HG03521 (cell line): Measurements from ENCODE around the gene SERPINH1.

ENCODE experiments used
- ATAC-seq: cut with Tn5 transposase; IDR thresholded peaks from one replicate; pipeline ENCODE4 v1.9.1; 2021; ENCODE audit warnings: mild to moderate bottlenecking, moderate library complexity; ENCODE audit not compliant: unreplicated experiment

Gene SERPINH1

GRCh38 chr11:75594211-75594610 is 32.2 kb downstream of the SERPINH1 start:
- ATAC-seq, result no peak

DNA sequence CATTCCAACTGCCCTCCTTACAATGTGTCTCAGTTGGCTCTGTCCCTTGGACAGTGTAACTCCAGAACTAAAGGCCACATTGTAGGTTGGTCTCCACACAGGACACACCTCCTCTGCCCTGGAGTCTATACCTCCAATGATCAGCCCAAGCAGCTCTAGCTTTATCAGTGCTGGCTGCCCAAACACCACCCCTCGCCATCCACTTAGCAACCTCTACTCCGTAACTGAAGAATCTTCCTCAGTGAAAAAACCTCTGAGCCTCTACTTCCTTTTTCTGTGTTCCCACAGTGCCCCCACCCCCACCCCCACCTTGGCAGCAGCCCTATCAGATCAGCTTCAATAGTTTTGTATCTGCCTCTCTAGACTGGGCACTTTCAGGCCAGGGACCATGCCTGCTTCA is 33.4 kb downstream of the SERPINH1 start:
- no peak for ATAC-seq

- ATAC-seq, result no peak
Observed at GRCh38 chr11:75596914-75597313, 34.9 kb downstream of the SERPINH1 start.

DNA sequence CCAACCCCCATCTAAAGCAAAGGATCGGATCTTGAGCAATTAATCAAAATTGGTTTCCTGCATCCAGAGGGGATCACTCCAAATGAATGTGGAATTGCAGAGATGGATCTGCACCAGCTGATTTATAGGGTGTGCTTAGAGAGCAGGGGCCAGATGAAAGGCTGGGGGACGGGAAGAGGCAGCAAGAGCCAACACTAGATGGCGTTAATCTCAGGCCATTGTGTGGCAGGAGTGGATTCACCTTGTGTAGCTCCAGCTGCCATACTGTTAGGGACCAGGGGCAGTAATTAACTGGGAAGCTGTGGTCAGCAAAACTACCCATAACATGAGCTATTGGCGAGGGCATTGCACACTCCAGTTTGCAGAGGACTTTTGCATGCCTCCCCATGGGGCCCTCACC is 35.6 kb downstream of the SERPINH1 start:
- no peak for ATAC-seq

- no peak for ATAC-seq
Observed at GRCh38 chr11:75598264-75598663, 36.2 kb downstream of the SERPINH1 start.

- no peak for ATAC-seq
Observed at GRCh38 chr11:75598900-75599299, 36.8 kb downstream of the SERPINH1 start.

- no peak for ATAC-seq
Observed at GRCh38 chr11:75600356-75600755, 38.3 kb downstream of the SERPINH1 start.

GRCh38 chr11:75601494-75601893 is 39.4 kb downstream of the SERPINH1 start:
- no peak for ATAC-seq

DNA sequence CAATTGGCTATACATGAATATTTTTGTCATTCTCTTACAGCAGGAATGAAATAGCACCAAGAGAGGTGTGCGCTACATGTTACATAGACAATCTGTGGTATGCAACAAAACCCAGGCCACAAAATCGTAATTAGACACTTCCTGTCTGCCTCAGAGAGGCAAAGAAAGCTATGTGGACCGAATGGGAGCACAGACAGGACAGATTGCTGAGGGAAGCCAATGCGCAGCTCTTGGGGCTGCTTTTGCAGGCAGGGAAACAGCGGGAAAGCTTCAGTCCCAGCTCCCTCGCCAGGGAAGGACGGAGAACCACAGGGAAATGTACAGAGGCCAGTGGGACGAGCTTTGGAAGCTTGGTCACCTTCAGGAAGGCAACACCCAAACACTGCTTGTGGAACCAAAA is 40.9 kb downstream of the SERPINH1 start:
- no peak for ATAC-seq

DNA sequence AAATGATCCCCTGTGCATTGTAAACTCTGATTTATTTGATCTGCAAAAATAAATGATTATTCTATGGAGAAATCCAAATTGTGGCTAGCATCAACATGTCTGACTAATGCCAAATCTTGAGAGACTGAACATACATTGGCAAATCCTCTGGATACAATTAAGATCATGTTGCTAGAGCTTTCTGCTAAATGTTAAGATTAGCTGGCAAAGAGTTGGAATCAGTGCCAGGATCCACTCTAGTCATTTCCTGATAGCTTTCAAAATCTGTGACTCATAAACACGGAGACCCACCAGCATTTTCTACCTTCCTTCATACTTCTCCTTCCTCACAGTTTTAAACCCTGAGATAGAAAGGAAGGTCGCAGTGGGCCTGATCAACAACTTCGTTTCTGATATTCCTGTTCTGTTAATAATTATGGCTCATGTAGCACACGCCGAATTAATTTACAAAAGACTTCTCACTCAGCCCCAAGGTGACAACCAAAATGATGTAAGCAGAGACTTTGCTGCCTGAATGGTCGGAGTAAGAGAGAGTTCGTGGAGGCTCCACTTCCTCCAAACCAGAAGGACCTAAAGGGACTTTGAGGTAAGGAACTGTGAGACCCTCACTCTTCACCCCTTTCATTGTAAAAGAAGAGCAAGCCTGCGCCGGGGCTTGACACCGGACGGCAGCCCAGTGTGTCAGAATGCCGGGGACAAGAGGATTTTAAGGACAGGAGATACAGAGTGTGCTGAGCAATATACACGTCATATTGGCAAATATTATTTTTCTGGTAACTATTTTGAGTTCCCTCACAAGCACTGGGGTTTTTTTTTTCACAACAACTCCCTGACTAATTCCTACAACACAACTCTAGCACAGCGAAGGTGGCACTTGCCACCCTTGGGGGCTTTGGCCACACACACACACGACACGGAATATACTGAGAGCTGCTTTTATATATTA is 42.0 kb downstream of the SERPINH1 start:
- ATAC-seq, result no peak

DNA sequence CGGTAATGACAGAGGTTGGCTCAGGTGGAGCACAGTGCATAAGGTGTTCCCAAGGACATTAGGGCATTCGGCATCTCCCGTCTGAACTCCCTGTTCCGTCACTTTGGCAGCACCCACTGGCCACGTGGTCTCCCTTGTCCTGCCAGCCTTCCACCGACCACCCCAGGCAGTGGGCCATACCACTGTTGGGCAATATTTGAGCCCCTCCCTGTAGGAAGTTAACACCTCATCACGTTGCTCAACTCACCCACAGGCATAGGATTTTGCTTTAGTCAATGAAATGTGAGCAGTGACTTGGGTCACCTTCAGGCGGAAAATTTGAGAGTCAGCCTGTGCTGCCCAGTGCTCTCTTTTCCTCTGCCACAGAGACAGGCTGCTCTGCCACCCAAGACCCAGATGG is 44.0 kb downstream of the SERPINH1 start:
- ATAC-seq, result no peak

DNA sequence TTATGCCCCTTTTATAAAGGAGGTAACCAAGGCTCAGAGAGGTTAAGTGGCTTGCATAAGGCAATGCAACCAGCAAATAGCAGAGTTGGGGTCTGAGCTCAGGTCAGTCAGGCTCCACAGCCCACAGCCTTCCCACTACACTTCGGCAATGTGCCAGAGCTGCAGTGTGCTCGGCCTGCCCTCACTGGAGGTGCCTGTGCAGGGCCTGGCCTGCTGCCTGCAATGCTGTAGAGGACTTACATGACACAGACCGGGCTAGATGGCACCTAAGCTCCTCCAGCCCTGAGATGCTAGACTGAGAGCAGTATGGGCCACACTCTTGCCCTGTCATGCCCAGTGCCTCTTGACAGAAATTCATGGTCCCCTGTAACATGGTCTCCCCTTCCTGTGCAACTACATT is 49.8 kb downstream of the SERPINH1 start:
- ATAC-seq, result no peak

DNA sequence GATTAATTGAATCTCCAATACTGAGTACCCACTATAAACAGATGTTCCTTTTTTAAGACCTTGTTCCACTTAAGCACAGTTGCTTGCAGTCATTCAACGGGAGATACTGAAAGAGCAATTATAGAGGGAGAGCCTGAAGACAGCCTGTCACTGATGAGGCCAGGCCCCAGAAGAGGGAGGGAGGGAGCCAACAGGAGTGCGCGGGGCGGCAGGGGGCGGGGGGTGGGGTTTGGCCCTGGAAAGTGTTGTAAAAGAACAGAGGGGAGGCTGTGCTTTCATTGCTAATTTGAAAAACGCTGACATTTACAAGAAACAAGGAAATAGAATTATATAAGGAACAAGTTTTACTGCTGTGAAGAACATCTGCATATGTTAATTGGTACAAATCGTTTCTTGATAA is 53.7 kb downstream of the SERPINH1 start:
- ATAC-seq, result no peak

DNA sequence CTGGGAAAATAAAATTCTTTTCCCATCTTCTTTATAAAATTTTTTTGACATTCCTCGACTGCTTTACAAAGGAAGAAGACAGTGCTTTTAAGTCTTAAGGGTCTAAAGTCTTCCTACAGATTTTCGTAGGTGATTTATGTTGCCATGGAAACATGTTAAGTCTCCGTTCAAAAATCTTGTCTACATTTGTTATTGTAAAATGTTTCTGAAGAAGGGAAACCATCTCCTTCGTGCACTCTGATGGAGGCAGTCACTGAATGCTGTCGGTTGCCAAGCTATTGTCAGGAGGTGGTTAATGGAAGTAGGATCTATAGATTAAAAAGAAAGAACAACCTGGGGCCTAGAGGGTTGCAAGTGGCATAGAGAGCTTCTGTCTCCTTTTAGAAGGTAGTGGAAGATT is 54.2 kb downstream of the SERPINH1 start:
- no peak for ATAC-seq
